ENCODE results near the gene GPM6B. TPM values are rescaled to one million over a fixed set of nuclear protein-coding genes. Genes with fewer than 3 reads are reported as not detected.

The GPM6B gene
- total RNA-seq, 2 donors from 2014 or later = 9.0 to 14.2 TPM

DNA sequence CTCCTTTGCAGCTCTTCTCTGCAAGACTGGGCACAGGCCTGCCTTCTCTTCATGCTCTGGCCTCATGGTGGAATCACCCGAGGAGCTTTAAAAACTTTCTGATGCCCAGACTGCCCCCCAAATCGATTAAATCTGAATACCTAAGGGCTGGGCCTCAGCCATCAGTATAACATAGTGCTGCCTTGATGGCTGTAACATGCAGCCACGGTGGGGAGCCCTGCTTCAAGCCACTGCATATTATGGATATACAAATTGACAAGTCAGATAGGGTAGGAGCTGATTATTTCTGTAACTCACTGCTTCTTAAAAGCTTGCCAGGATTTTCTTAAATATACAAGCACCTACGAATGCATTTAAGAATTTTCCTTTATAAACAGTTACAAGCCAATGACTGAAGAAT is 40.5 kb downstream of the GPM6B start:
- no peak for TF ChIP-seq CTCF (IDR thresholded peaks at IDR 0.05)
- H3K27ac ChIP-seq = no peak overlapping the region
- H3K9me3 ChIP-seq = no peaks in the 10 kb centered on the region
- peaks cover 17% of the 10 kb centered on the region for H3K36me3 ChIP-seq
- no peaks in the 10 kb centered on the region for H3K27me3 ChIP-seq
- no peak for DNase-seq (ENCODE audit: low spot score)
- no peaks in the 10 kb centered on the region for H3K4me1 ChIP-seq
- no peak overlapping the region for H3K4me3 ChIP-seq

DNA sequence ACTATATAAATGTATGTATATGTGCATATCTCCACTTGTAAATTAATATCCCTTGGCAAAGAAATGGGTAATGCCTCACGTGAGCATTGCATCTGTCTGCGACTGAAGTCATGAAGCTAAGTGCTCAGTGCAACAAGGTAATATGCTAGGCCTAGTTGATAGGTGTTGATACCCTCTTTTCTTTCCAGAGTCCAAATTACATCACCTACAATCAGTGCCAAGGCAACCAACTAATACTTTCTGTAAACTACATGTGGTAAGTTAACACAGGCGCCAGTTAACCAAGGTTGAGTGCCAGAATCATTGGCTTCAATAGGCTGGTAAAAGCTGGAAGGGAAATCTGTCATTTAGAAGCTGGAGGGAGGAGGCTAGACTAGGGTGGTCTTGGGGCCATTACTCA is 41.1 kb downstream of the GPM6B start:
- DNase-seq (ENCODE audit: low spot score) = no peak
- H3K27ac ChIP-seq = no peak overlapping the region
- H3K4me3 ChIP-seq = no peak overlapping the region
- TF ChIP-seq CTCF (IDR thresholded peaks at IDR 0.05) = no peak
- H3K9me3 ChIP-seq = no peaks in the 10 kb centered on the region
- H3K36me3 ChIP-seq = peaks cover 17% of the 10 kb centered on the region
- H3K4me1 ChIP-seq = no peaks in the 10 kb centered on the region
- H3K27me3 ChIP-seq = no peaks in the 10 kb centered on the region

GRCh38 chrX:13774696-13775095 is 42.2 kb downstream of the GPM6B start:
- Histone ChIP-seq H3K9me3 (no peaks in the 10 kb centered on the region), H3K4me3 (no peak overlapping the region), H3K36me3 (peaks cover 22% of the 10 kb centered on the region), H3K27ac (no peak overlapping the region), H3K4me1 (no peaks in the 10 kb centered on the region), H3K27me3 (no peaks in the 10 kb centered on the region)
- TF ChIP-seq CTCF (IDR thresholded peaks at IDR 0.05) = no peak
- no peak for DNase-seq (ENCODE audit: low spot score)

DNA sequence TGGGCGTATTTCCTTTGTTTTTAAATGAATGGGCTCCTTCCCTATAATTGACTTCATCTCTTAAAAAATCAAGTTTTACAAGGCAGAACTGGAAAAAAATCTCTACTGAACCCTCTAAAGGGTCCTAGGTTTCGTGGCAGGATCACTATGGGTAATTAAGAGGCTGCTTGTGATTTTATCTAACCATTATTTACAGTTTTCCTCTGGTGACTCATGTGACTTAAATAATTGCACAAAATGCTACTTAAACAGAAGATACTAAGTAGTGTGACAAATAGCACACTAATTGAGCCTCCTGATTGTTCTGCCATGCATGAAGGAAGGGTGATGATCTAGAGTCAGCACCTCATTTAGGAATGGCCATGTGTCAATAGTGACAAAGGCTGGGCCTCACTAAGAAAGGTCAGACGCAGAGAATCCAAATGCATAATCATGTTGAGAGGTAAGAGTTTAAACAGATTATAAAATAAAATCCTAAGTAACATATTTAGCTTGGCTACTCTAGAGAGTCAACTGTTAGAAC is 46.8 kb downstream of the GPM6B start:
- no peaks in the 10 kb centered on the region for H3K4me1 ChIP-seq
- no peaks in the 10 kb centered on the region for H3K27me3 ChIP-seq
- no peak for TF ChIP-seq CTCF (IDR thresholded peaks at IDR 0.05)
- H3K4me3 ChIP-seq = no peak overlapping the region
- DNase-seq (ENCODE audit: low spot score) = no peak
- H3K27ac ChIP-seq = no peak overlapping the region
- H3K36me3 ChIP-seq = peaks cover 20% of the 10 kb centered on the region
- H3K9me3 ChIP-seq = no peaks in the 10 kb centered on the region

DNA sequence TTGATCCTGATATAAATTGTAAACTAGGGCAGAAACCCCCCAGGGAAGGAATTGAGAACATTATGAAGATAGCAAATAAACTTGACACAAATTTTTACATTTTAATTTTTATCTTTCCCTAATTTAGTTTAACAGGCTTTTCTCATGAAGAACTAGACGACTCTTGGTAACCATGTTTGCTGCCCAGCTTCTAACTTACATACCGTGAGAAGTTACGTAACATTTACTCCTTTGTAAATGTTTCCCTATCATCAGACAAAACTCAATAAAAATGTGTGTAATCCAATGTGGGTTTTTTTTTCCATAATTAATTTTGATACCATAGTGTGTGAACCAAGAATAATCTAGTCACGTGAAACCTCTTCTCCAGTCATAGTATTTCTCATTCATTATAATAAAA is 48.0 kb downstream of the GPM6B start:
- no peak overlapping the region for H3K27ac ChIP-seq
- peaks cover 12% of the 10 kb centered on the region for H3K36me3 ChIP-seq
- H3K9me3 ChIP-seq = no peaks in the 10 kb centered on the region
- H3K4me3 ChIP-seq = no peak overlapping the region
- H3K27me3 ChIP-seq = no peaks in the 10 kb centered on the region
- TF ChIP-seq CTCF (IDR thresholded peaks at IDR 0.05) = no peak
- H3K4me1 ChIP-seq = no peaks in the 10 kb centered on the region
- DNase-seq (ENCODE audit: low spot score) = no peak

DNA sequence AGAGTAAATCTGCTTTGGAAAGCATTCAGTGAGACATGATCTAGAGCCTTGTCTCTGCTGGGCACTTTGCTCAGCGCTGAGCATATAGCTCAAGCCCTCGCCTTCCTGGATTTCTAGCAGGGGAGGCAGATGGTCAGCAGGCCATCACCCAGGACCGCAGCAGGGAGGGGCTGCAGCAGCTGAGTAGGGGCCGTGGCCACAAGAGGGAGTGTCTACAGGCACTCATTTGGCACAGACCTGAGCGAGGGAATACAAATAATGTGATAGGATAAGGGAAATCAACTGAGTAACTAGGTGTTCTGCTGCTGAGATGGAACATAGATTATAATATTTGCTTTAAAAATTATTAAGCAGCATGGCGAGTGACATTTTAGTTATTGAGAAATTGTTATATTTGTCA is 52.1 kb downstream of the GPM6B start:
- no peak overlapping the region for H3K4me3 ChIP-seq
- H3K27ac ChIP-seq = peak overlapping the region; percentile 40 to 55

More for the DNA sequence above, 52.1 kb downstream of the GPM6B start:
- Histone ChIP-seq H3K27me3 (no peaks in the 10 kb centered on the region), H3K4me1 (no peaks in the 10 kb centered on the region), H3K9me3 (no peaks in the 10 kb centered on the region), H3K36me3 (peaks cover 25% of the 10 kb centered on the region)
- peak in 1 of 2 donors; percentile 40 for TF ChIP-seq CTCF (IDR thresholded peaks at IDR 0.05)
- no peak for DNase-seq (ENCODE audit: low spot score)

All from right atrium auricular region (tissue), 2 donors.